ENCODE data around the gene ATG4A. TPM values are rescaled to one million over a fixed set of nuclear protein-coding genes. Genes with fewer than 3 reads are reported as not detected.

ATG4A gene
- total RNA-seq, 1 experiment from 2014 or later = 4.6 TPM

DNA sequence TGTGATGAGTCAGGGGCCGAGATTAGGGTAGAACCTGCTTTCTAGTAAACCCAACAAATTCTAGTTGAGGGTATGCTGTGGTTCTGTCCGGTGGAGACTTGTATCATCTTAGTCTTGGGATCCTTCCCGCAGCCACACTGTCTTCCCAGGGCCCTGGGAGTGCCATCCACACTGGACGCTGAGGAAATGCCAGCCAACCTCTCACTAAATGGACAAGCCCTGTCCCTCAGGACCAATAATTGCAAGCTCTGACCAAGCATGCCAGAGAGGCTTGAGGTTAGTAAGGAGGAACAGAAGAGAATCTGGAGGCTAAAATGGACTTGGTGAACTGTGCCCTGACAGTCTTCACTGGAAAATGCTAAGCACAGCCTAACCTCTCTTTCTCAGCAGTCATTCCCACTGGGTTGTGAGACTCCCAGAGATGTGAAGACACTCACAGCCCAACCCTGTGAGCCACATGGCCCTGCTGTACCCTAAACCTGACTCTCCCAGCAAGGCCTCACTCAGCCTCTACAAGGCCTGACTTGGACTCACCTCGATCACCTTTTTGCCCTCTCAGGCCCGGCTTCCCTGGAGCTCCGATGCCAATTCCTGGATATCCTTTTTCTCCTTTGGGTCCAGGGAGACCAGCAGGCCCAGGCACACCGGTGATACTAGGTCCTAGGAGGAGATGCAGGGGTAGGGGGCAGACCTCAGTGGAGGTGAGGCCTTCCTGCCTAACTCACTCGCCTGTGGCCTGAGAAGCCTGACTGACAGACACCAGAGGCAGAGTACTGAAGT lies 77.6 kb downstream of the ATG4A start:
- Mint-ChIP-seq H3K36me3 (ENCODE audit: insufficient read depth, unreplicated experiment) (no peaks in the 10 kb centered on the region), H3K27ac (ENCODE audit: unreplicated experiment) (no peak overlapping the region), H3K4me1 (ENCODE audit: low read depth, unreplicated experiment) (no peaks in the 10 kb centered on the region), H3K27me3 (ENCODE audit: insufficient read depth, unreplicated experiment) (no peaks in the 10 kb centered on the region), H3K4me3 (ENCODE audit: unreplicated experiment) (no peak overlapping the region), H3K9me3 (ENCODE audit: unreplicated experiment) (no peaks in the 10 kb centered on the region)
- CTCF ChIA-PET = no interaction called here
- no peak for DNase-seq
- Histone ChIP-seq H3K27me3 (replicated peaks; ENCODE audit: control insufficient read depth, insufficient read depth, low read length) (no peaks in the 10 kb centered on the region), H3K36me3 (ENCODE audit: control insufficient read depth, insufficient read depth, low read length) (no peaks in the 10 kb centered on the region), H3K4me1 (no peaks in the 10 kb centered on the region), H3K9me3 (no peaks in the 10 kb centered on the region), H3K4me3 (ENCODE audit: low read depth, low read length) (no peak overlapping the region)
- TF ChIP-seq, protein P1, sequence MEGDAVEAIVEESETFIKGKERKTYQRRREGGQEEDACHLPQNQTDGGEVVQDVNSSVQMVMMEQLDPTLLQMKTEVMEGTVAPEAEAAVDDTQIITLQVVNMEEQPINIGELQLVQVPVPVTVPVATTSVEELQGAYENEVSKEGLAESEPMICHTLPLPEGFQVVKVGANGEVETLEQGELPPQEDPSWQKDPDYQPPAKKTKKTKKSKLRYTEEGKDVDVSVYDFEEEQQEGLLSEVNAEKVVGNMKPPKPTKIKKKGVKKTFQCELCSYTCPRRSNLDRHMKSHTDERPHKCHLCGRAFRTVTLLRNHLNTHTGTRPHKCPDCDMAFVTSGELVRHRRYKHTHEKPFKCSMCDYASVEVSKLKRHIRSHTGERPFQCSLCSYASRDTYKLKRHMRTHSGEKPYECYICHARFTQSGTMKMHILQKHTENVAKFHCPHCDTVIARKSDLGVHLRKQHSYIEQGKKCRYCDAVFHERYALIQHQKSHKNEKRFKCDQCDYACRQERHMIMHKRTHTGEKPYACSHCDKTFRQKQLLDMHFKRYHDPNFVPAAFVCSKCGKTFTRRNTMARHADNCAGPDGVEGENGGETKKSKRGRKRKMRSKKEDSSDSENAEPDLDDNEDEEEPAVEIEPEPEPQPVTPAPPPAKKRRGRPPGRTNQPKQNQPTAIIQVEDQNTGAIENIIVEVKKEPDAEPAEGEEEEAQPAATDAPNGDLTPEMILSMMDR (IDR thresholded peaks at IDR 0.05; ENCODE audit: insufficient read depth in 1 of 2, low read depth in 1 of 2, low read length in 1 of 2, severe bottlenecking in 1 of 2, unreplicated experiment in 1 of 2) = no peak
- BruUV-seq (replicated peaks) = no TSS peak
- intact Hi-C loops (cut with micrococcal nuclease; ENCODE audit: unreplicated experiment) = no loop called here
- POLR2A ChIA-PET = no interaction called here

DNA sequence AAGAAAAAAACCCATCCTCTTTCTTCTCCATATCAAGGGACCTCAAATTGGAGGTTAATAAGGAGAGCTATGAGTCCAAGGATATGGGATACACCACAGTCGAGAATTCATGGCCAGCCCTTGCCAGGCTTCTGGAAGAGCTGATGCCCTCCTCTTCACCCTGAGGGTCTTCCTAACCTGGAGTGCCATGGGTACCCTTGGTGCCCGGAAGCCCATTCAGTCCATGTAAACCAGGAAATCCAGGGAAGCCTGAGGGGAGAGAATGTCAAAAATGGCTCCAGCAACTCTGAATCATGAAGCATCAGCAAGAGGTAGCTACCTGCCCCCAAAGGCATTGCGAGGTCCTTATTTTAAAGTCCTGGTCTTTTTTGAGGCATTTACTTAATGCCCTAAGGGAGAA lies 78.2 kb downstream of the ATG4A start:
- Mint-ChIP-seq H3K4me1 (ENCODE audit: low read depth, unreplicated experiment) (no peaks in the 10 kb centered on the region), H3K27me3 (ENCODE audit: insufficient read depth, unreplicated experiment) (no peaks in the 10 kb centered on the region), H3K9me3 (ENCODE audit: unreplicated experiment) (no peaks in the 10 kb centered on the region), H3K36me3 (ENCODE audit: insufficient read depth, unreplicated experiment) (no peaks in the 10 kb centered on the region), H3K4me3 (ENCODE audit: unreplicated experiment) (no peak overlapping the region), H3K27ac (ENCODE audit: unreplicated experiment) (no peak overlapping the region)
- POLR2A ChIA-PET = no interaction called here
- Histone ChIP-seq H3K9me3 (no peaks in the 10 kb centered on the region), H3K4me3 (ENCODE audit: low read depth, low read length) (no peak overlapping the region), H3K27me3 (replicated peaks; ENCODE audit: control insufficient read depth, insufficient read depth, low read length) (no peaks in the 10 kb centered on the region), H3K4me1 (no peaks in the 10 kb centered on the region), H3K36me3 (ENCODE audit: control insufficient read depth, insufficient read depth, low read length) (no peaks in the 10 kb centered on the region)
- CTCF ChIA-PET = no interaction called here
- intact Hi-C loops (cut with micrococcal nuclease; ENCODE audit: unreplicated experiment) = no loop called here
- BruUV-seq (replicated peaks) = no TSS peak
- TF ChIP-seq, protein P1 (IDR thresholded peaks at IDR 0.05; ENCODE audit: insufficient read depth in 1 of 2, low read depth in 1 of 2, low read length in 1 of 2, severe bottlenecking in 1 of 2, unreplicated experiment in 1 of 2) = no peak
- no peak for DNase-seq

DNA sequence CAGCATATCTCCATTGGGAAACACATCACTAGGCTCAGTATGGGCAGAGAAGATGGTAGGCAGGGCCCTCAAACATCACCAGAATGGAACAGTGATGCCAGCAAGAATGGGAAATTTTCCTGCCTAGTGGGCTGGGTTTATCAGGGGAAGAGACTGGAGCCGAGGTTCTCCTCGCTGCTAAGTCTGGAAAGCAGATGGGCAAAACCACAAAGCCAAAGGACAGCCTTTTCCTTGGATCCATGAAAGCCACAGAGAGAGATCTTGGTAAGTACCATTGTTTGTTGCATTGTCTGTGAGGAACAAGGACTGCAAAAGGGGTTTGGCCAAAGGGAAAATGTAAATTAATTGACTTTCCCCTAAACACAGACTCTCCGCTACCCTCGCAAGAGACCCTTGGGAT lies 80.1 kb downstream of the ATG4A start:
- no peak overlapping the region for H3K4me3 Mint-ChIP-seq (ENCODE audit: unreplicated experiment)
- no peaks in the 10 kb centered on the region for H3K4me1 ChIP-seq
- H3K36me3 ChIP-seq (ENCODE audit: control insufficient read depth, insufficient read depth, low read length) = no peaks in the 10 kb centered on the region
- no peak overlapping the region for H3K4me3 ChIP-seq (ENCODE audit: low read depth, low read length)
- no peak for DNase-seq
- no peaks in the 10 kb centered on the region for H3K4me1 Mint-ChIP-seq (ENCODE audit: low read depth, unreplicated experiment)
- no TSS peak for BruUV-seq (replicated peaks)
- no peaks in the 10 kb centered on the region for H3K9me3 Mint-ChIP-seq (ENCODE audit: unreplicated experiment)
- H3K36me3 Mint-ChIP-seq (ENCODE audit: insufficient read depth, unreplicated experiment) = no peaks in the 10 kb centered on the region
- no peaks in the 10 kb centered on the region for H3K9me3 ChIP-seq
- H3K27me3 Mint-ChIP-seq (ENCODE audit: insufficient read depth, unreplicated experiment) = no peaks in the 10 kb centered on the region
- H3K27me3 ChIP-seq (replicated peaks; ENCODE audit: control insufficient read depth, insufficient read depth, low read length) = no peaks in the 10 kb centered on the region
- POLR2A ChIA-PET = no interaction called here
- TF ChIP-seq, protein P1 (IDR thresholded peaks at IDR 0.05; ENCODE audit: insufficient read depth in 1 of 2, low read depth in 1 of 2, low read length in 1 of 2, severe bottlenecking in 1 of 2, unreplicated experiment in 1 of 2) = no peak
- H3K27ac Mint-ChIP-seq (ENCODE audit: unreplicated experiment) = no peak overlapping the region
- CTCF ChIA-PET = no interaction called here
- intact Hi-C loops (cut with micrococcal nuclease; ENCODE audit: unreplicated experiment) = no loop called here
